GM18858 (cell line): ENCODE measurements around the gene TBC1D4.
"Not testable (repeated sequence)": the region's sequence is repeated elsewhere in the genome, so short reads cannot be mapped to it uniquely, and the experiment has no call there.

Source experiments
- ATAC-seq: cut with Tn5 transposase; IDR thresholded peaks from one replicate; pipeline ENCODE4 v1.9.1; 2021; ENCODE audit not compliant: unreplicated experiment

The TBC1D4 gene

DNA sequence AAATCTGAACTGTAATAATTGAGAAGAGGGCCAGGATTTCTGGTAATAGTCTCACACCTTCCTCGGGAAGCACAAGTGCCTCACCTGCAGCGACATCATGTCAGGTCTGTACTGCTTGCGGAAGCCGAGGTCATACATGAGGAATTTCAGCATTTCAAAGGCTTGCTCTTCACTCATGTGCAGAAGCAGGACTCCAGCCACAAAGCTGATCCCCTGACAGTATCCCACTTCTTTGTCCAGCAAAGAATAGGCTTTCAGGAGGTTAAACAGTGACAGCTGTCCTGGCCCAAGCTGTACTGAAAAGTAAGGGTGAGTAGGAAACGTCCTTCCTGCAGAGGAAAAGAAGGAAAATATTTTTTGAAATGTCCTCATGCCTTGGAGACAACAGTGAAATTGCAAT is 182.7 kb downstream of the TBC1D4 start:
- no peak for ATAC-seq

DNA sequence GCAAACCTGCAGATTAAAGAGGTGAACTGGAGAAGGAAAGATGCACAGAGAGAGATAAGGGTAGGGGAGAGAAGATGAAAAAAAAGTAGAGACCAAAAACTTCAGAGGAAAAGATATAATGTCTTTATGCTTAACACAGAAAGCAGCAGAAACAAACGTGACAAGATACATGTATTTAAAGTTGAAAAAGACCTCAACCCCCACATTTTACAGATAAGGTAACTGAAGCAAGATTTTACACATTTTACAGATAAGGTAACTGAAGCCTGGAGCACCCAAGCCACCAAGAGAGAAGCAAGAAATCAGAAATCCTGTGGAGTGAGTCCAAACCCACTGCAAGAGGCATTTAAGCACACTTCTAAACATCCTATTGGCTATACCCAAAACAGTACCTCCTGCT is 185.3 kb downstream of the TBC1D4 start:
- ATAC-seq, result no peak

DNA sequence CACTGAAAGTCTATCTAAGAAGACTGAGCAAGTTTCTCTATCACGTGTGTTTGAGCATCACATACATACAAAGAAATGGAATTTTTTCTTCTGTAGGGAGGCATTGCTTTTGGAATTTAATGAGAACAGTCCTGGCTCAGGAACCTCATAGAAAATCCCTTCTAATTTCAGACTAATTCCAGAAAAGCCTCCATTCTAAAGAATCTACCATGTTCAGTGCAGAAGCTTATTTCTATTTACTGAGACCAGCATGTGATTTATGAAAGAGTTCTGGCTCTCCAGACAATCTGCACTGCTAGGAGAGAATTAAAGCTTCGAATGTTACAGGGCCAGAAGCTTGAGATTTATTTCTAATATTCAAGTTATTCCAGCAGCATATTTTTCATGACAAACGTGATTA is 186.8 kb downstream of the TBC1D4 start:
- no peak for ATAC-seq

DNA sequence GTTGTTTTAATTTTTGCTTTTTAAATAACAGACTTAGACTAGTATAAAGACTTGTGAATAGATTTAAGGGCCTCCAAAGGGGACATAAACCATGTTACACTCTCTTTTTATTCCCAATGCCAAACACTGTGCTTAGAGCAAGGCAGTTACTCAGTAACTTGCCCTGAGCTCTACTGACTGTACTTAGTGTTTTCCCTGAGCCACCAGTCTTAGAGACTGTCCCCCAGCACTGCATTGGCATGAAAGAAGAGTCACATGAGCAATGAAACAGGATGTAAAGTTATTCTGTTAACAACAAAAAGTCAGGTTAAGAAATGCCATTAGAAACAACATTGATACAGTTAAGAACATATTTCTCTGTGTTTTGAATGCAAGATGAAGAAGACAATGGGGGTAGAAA is 187.9 kb downstream of the TBC1D4 start:
- no peak for ATAC-seq

DNA sequence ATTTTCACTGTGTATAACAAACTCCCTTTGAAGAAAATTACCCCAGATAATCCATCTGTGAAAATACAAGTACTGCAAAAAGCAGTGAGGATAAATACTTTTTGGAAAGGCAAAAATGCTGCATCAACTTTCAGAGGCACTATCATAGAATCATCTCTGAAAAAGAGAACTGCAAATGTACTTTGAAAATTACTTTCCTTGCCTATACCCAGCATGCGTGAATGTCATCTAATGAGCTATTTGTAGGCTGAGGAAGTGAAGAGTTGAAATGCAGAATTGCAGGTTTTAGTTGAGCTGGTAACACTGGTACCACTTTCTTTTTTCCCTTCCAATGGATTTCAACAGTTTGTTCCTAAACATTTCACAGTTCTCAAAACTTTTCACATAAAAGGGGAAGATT is 196.7 kb downstream of the TBC1D4 start:
- ATAC-seq, result peak; percentile 81

DNA sequence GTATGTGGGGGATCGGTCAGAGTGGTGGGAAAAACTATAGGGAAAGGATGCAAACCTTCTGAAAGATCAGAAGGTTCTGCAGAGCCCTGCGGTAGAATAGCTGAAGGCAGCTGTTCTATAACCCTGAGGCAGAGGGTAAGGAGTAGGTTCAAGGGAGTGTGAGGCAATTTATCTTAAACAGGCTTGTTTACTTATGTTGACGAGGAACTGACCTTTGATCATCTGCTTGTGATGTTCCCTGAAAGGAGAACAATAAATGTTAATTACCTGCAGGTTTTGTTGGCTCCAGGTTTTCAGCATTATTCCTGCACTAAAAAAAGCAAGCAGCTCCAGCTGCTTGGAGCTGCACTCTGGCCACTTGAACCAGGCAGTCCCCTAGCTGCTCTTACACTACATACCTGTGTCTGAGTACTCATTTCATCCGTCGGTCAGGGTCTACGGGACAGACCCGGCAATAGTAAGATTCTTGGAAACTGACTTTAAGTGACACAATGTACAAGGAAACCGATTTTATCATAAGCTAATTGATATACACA is 202.1 kb downstream of the TBC1D4 start:
- ATAC-seq, result no peak

DNA sequence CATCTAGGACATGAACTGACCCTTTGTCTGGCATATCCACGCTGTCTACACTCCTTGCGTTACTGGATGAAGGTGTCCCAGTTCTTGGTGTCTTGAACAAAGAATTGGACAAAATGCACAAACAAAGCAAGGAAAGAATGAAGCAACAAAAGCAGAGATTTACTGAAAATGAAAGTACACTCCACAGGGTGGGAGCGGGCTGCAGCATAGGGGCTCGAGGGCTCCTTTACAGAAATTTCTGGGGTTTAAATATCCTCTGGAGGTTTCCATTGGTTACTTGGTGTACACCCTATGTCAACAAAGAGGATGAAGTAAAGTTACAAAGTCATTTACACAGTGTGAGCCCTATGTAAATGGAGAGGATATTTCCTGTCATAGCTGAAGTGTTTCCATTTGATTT is 208.3 kb downstream of the TBC1D4 start:
- ATAC-seq, result not testable (repeated sequence)

DNA sequence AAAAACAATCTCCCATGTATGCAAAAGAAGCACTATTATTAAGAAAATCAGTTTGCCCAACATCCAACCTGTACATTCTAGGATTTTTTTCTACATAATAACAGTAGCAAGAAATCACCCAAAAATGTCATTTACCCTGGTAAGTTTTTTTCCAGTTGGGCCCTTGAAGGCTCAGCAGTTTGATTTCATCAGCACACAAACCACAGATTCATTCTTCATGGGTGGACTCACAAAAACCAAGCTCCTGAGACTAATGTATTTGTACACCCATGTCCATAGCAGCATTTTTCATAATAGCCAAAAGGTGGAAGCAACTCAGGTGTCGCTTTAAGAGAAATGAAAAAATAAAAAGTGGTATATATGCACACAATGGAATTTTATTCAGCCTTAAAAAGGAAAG is 210.1 kb downstream of the TBC1D4 start:
- no peak for ATAC-seq

DNA sequence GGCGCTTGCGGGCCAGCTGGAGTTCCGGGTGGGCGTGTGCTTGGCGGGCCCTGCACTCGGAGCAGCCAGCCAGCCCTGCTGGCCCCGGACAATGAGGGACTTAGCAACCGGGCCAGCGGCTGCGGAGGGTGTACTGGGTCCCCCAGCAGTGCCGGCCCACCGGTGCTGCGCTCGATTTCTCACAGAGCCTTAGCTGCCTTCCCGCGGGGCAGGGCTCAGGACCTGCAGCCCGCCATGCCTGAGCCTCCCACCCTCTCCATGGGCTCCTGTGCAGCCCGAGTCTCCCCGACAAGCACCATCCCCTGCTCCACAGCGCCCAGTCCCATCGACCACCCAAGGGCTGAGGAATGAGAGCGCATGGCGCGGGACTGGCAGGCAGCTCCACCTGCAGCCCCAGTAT is 213.5 kb downstream of the TBC1D4 start:
- not testable (repeated sequence) for ATAC-seq

DNA sequence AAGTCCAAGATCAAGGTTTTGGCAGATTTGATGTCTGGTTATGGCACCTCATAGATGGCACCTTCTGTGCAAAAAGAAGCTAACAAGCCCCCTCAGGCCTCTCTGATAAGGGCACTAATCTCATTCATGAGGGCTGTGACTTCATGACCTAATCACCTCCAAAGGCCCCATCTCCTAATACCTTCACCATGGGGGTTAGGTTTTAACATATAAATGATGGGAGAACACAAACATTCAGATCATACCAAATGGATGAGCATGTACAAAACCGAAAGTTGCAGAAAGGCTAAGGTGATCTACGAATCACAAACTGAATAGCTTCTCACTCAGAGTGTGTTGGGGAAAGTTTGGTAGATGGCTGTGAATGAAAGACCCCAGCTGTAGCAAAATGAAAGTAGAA is 217.4 kb downstream of the TBC1D4 start:
- no peak for ATAC-seq

DNA sequence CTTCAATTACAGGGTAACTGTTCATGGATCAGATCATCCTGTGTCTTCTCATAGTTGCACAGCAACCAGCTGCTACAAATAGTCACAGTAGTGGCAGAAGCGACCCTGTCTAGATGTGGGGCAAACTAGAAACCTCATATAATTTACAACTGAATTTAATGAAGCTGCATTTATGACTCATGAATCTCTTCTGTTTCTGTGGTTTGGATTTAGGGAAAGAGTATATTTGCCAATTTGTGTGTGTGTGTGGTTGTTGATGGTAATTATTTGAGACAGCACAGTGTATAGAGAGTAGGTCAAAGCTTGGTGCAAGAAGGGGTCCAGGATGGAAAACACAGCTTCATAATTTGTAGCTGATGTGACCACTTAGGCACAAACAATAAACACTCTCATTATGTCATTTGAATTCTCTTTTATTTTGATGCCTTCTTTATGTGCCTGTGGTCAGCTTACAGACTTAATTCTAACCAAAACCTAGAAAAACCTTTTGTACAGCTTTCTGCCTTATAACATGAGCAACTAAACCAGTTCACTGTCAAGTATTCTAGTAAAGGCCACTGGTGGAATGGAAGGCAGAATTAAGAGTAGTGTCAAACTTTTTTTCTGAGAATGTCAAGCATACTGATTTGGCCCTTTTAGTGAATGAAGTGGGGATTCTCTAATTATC is 218.1 kb downstream of the TBC1D4 start:
- ATAC-seq, result no peak

DNA sequence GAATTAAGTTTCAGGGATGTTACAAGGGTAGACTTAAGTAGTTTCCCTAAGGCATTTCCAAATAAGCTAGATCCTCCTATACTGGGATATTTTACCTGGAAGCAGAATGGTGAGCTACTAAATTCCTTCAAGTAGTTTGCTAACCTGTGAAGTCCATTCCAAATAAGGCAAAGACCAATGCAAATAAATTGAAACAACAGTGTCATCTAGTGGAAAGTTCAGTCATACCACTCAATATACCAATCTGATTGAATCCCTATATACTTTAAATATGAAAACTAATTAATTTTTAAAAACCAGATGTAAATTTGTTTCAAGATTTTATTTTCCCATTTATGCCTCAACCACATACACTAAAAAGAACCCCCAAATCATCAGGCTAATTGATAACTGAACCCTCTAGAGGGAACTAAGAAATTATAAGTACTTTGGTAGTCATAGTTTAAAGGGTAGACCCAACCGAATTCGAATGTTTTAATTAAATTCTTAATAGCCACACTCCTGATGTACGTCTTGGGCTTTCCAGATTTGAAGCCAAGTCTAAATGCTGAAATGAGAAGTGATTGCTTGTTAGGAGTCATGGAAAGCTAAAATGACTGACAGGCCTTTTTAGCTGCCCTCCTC is 223.7 kb downstream of the TBC1D4 start:
- no peak for ATAC-seq

DNA sequence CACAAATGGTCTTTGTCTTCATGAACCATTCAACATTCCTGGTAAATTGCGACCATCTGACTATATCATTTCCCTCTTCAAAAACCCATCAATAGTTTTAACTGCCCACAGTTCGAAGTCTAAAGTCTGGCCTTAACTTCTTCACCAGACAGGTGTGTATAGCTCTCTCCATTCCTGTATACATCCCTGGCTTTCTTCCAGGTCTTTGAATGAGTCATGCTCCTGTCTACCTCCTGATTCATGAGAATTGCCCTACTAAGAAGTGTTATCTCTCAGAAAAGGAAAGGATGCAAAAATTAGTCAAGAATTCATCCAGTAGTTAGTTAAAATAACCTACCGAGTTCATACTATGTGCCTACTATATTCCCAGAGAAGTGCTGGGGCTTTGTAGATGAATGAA is 225.0 kb downstream of the TBC1D4 start:
- ATAC-seq, result no peak

DNA sequence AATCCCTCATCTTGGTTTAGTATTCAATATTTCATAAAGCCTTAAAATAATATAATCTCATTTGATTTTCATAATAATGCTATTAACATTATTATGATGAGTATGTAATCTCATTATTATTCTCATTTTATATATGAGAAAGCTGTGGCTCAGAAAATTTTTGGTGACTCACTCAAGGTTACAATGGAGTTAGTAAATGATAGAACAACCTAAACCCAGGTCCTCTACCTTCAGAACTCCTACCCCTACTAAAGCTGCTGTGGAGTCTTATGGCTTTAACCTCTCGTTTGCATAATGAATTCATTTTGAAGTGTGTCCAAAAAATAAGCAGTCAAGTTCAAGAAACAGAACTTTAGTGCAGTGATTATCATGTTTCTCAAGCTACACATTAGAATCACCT is 226.3 kb downstream of the TBC1D4 start:
- no peak for ATAC-seq

DNA sequence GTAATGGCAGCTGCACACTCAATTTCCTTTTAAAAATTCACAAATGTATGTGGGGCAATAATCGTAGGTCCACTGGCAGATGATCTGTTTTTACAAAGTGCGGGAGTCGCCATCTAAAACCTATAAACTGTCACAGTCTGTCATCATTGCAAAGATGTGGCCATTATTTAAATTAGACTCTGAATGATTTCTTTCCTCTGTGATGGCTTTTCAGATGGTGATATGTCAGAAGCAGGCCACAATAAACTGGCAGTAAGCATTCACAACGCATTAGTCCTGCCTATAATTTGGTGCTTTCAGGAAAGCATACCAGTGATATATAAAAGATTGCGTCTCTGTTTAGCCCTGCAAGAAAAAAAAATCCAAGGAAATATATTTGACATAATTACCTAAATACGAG is 226.8 kb downstream of the TBC1D4 start:
- no peak for ATAC-seq

DNA sequence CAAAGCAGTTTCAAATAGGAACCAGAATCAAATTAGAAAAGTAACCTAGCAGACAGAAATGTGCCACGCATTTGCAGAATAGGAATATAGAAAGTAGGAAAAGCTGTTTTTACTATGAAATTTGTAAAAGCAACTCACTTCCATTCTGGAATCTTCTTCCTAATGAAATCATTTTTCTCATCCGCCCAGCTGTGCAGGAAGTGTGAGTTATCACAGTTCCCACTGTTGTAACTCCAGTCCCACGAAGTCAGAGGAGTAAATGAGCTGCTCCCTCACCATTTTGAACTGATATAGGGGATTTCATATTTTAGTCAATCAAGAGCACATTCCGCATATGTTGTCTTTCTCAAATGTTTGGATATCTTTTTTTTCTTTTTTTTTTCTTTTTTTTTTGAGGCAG is 230.8 kb downstream of the TBC1D4 start:
- no peak for ATAC-seq

DNA sequence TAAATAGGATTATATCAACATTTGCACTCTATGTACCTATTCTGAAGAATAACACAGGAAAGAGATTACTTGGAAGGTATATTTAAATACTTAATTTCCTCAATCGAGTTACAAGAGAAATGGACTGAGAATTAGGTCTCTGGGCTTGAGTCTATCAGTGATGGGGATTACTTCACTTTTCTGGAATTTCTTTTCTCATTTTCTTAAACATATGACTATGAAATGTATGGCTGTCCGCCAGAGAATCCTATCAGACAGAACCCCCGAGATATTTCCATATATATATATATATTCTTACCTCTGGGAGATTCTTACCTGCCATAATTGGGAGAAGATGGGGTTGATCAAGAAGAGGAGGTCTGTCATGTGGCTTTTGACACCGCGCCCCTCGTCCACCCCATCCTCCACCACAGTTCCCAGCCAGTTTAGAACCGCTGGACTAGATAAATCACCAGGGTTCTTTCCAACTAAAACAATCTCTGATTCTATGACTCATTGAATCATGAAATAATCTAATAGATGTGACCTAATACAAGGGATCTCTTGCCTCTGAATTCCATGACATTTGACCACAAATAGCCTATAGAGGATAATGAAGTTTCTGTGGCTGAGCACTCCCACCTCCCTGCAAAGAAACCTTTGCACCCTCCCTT is 231.3 kb downstream of the TBC1D4 start:
- no peak for ATAC-seq

DNA sequence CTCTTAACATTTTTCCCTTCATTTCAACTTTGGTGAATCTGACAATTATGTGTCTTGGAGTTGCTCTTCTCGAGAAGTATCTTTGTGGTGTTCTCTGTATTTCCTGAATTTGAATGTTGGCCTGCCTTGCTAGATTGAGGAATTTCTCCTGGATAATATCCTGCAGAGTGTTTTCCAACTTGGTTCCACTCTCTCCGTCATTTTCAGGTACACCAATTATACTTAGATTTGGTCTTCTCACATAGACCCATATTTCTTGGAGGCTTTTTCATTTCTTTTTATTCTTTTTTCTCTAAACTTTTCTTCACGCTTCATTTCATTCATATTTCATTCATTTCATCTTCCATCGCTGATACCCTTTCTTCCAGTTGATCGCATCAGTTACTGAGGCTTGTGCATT is 236.4 kb downstream of the TBC1D4 start:
- not testable (repeated sequence) for ATAC-seq

DNA sequence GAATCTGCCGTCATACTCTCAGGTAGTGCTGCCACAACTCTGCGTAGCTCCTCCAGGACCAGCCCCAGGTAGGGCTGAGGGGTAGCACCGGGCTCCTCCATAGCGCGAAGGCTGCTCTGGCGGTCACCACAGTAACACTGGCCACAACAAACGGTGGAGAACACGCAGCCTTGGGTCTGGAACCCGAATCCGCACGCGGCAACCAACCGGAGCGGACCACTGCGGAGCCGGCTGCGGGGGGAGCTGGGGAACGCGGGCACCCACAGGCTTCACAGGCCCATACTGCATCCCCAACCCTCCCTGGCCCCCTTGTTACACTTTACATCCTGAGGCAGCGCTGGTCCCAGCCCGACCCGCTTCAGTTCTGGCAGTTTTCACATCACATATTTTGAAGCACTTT is 241.7 kb downstream of the TBC1D4 start:
- ATAC-seq, result not testable (repeated sequence)

DNA sequence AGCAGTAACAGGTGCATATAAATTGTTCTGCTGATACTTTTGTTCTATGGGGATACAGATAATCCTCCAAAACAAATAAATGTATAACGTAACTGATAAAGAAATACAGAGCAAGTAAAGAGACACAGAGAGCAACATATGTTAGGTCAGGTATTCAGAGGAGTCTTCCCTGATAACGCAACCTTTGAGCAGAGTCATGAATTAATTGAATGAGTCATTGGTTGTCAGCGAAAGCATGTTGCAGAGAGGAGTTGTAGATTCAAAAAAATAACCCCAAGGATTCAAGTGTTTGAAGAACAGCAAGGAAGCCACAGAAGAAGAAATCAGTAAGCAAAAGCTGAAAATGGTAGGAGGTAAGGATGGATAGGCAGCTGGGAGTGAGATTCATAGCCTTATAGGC is 245.2 kb downstream of the TBC1D4 start:
- ATAC-seq, result no peak
